CD4-positive, alpha-beta T cell treated with Interleukin-21 for 1 hour (primary cell): ENCODE measurements around the gene TK2.
"Not testable (repeated sequence)": the region's sequence is repeated elsewhere in the genome, so short reads cannot be mapped to it uniquely, and the experiment has no call there.

Source experiments
- DNase-seq: peaks from one replicate; pipeline ENCODE4 v3.0.0-alpha.2; 2020

The TK2 gene

GRCh38 chr16:66502020-66502913 is 47.7 kb downstream of the TK2 start:
- DNase-seq, result no peak

GRCh38 chr16:66501563-66501962 is 48.4 kb downstream of the TK2 start:
- DNase-seq, result not testable (repeated sequence)

GRCh38 chr16:66497921-66498320 is 52.0 kb downstream of the TK2 start:
- not testable (repeated sequence) for DNase-seq

GRCh38 chr16:66496226-66496625 is 53.7 kb downstream of the TK2 start:
- not testable (repeated sequence) for DNase-seq

GRCh38 chr16:66495440-66495839 is 54.5 kb downstream of the TK2 start:
- no peak for DNase-seq

- DNase-seq, result no peak
Observed at GRCh38 chr16:66494916-66495315, 55.0 kb downstream of the TK2 start.

- no peak for DNase-seq
Observed at GRCh38 chr16:66493490-66494401, 56.2 kb downstream of the TK2 start.

- DNase-seq, result no peak
Observed at GRCh38 chr16:66491716-66492064, 58.2 kb downstream of the TK2 start.

GRCh38 chr16:66490774-66491715 is 58.9 kb downstream of the TK2 start:
- no peak for DNase-seq

GRCh38 chr16:66489818-66490217 is 60.1 kb downstream of the TK2 start:
- DNase-seq, result no peak

GRCh38 chr16:66489385-66489784 is 60.5 kb downstream of the TK2 start:
- no peak for DNase-seq

GRCh38 chr16:66488505-66488904 is 61.4 kb downstream of the TK2 start:
- no peak for DNase-seq

- no peak for DNase-seq
Observed at GRCh38 chr16:66487580-66488275, 62.2 kb downstream of the TK2 start.

- no peak for DNase-seq
Observed at GRCh38 chr16:66486773-66487579, 62.9 kb downstream of the TK2 start.

- no peak for DNase-seq
Observed at GRCh38 chr16:66486199-66486772, 63.6 kb downstream of the TK2 start.

- DNase-seq, result no peak
Observed at GRCh38 chr16:66485376-66485775, 64.5 kb downstream of the TK2 start.

GRCh38 chr16:66484453-66485213 is 65.3 kb downstream of the TK2 start:
- DNase-seq, result no peak

GRCh38 chr16:66483689-66484452 is 66.1 kb downstream of the TK2 start:
- DNase-seq, result peak; percentile 75

GRCh38 chr16:66481943-66482390 is 68.0 kb downstream of the TK2 start:
- no peak for DNase-seq
